GM18868 (cell line): ENCODE results near the gene CYP4F12.
"Not testable (repeated sequence)": the region's sequence is repeated elsewhere in the genome, so short reads cannot be mapped to it uniquely, and the experiment has no call there.

ENCODE experiments used
- ATAC-seq: cut with Tn5 transposase; IDR thresholded peaks from one replicate; pipeline ENCODE4 v1.9.1; 2021; ENCODE audit warnings: mild to moderate bottlenecking, moderate library complexity; ENCODE audit not compliant: unreplicated experiment

CYP4F12 gene

DNA sequence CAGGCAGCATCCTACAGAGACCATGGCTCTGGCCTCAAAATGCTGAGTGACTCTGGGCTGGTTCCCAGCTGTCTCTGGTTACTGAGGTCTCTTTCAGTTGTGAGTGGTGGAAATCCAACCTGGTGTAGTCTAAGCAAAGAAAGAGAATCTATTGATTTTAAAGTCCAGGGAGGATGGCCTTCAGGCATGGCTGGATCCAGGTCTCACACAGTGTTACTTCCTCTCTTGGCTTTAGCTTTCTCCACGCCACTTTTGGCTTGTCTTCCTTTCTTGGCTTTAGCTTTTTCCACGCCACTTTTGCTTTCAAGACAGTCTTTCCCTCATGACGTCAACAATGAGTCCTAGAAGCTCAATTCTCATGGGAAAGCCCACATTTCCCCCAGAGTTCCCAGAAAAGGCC is 28.1 kb upstream of the CYP4F12 start:
- ATAC-seq: no peak

DNA sequence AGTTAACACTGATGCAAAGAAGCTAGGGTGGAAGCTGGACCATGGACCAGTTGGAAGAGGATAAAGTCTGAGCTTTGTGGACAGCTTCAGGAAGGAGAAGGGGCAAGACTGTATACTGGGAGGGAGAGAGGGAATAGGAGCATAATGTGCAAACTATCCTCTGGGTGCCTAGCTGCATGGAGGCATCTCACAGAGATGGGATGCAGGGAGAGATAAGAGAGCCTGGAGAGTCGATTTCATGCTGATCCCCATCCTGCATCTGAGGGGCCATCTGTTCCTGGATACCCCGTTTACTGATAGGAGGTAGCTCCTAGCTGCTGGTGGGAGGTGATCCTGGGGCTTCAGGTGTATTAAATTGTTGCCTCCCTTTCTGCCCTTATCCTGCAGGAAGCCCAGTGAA is 23.4 kb upstream of the CYP4F12 start:
- no peak for ATAC-seq

DNA sequence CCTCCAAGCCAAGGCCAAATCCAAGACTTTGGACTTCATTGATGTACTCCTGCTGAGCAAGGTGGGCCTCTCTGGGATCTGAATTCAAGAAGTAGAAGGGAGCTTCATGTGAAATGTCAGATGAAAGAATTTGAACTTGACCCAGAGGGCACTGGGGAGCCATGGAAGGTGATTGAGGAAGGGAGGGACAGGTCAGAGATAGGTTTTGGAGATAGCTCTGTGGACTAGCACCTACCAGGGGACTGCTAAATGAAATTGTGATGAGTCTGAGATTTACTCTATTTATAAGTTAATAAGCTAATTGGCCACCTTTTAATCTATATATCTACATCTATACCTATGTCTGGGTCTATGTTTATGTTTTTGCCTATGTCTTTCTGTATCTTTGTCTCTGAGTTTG is 22.8 kb upstream of the CYP4F12 start:
- ATAC-seq: not testable (repeated sequence)

DNA sequence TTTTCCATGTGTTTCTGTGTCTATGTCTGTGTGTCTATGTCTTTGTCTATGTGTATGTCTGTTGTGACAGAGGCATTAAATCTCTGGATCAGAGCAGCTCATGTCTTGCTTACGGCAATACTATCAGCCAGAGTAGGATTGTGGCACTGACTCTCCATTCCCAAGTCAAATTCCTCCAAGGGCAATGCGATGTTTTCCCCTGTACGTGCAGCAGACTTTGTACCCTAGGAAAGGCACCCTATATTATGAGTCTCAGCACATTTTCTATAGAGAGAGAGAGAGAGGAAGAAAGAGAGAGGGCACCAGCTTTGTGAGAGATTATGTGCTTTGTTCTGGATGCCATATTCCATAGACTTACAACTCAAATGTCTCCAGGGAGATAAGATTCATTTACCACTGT is 21.1 kb upstream of the CYP4F12 start:
- no peak for ATAC-seq

DNA sequence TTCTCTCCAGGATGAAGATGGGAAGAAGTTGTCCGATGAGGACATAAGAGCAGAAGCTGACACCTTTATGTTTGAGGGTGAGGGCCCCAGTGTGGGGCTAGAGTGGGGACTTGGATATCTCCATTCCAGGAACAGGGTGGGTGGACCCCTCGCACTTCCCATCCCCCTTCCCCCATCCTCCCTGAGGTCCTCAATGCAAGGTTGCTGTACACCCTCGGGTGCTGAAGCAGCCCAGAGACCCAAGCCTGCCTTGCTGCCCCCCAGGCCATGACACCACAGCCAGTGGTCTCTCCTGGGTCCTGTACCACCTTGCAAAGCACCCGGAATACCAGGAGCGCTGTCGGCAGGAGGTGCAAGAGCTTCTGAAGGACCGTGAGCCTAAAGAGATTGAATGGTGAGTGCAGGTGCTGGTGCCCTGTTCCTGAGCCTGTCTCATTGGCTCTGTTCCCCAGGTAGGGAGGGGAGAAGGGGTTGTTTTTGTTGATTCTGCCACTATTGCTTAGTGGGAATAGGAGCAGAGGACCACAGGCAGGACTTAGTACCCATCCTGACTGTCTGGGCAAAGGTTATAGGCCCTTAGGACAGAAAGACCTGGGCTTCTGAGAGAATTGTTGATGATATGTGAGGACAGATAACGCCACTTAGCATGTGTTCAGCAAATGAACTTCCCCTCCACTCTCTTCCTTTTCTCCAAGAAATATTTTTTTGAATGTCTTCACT is 20.2 kb upstream of the CYP4F12 start:
- no peak for ATAC-seq

DNA sequence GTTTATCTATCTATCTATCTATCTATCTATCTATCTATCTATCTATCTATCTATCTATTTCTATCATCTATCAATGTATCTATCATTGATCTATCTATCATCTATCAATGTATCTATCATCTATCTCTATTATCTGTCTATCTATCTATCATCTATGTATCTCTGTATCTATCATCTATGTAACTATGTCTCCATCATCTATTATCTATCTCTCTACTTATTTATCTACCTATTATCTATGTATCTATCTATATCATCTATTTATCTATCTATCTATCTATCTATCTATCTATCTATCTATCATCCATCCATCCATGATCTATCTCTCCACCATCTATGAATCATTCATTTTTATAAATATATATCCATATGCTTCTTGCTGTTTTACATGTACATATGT is 16.4 kb upstream of the CYP4F12 start:
- no peak for ATAC-seq

DNA sequence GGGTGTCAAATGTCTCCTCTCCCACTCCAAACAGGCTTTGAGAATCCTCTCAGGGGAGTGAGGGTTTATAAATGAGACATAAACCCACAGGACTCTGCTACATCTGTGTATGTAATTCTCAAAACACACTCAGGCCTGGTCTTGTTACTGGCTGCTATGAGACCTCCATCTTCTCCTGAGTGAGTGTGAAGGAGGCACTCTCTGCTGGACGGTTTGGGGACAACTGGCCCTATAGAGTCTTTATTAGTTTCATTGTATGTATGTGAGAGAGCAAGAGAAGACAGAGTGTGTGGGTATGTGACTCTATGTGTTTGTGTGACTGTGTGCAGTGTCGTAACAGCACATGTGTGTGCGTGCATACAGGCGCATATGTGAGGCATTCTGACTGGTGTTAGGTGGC is 9.6 kb upstream of the CYP4F12 start:
- ATAC-seq: no peak

DNA sequence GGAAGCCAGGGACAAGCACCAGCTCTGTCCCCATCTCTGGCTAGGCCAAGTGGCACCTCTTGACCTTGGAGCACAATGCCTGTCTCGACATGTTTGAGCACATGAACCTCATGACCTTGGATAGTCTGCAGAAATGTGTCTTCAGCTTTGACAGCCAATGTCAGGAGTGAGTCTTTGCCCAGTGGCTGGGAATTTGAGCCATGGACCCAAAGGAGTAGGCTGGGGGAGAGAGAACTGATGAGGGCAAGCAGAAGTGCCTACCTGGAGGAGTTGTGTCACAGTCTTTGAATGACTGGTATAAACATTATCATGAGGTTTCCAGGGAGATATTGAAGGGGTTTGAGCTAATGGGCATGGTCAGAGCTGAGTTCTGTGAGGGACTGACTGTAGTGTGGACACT is 6.7 kb upstream of the CYP4F12 start:
- ATAC-seq: no peak

DNA sequence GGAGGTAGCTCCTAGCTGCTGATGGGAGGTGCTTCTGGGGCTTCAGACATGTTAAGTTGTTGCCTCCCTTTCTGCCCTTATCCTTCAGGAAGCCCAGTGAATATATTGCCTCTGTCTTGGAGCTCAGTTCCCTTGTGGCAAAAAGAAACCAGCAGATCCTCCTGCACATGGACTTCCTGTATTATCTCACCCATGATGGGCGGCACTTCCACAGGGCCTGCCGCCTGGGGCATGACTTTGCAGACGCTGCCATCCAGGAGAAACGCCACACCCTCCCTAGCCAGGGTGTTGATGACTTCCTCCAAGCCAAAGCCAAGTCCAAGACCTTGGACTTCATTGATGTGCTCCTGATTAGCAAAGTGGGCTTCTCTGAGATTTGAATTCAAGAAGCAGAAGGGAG is 6.0 kb upstream of the CYP4F12 start:
- ATAC-seq: no peak

DNA sequence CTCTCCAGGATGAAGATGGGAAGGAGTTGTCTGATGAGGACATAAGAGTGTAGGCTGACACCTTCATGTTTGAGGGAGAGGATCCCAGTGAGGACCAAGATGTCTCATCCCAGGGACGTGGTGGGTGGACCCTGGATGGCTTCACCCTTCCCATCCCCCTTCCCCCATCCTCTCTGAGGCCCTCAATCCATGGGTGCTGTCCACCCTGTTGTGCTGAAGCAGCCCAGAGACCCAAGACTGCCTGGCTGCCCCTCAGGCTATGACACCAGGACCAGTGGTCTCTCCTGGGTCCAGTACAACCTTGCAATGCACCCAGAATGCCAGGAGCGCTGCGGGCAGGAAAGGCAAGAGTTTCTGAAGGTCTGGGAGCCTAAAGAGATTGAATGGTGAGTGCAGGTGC is 3.4 kb upstream of the CYP4F12 start:
- ATAC-seq: no peak

DNA sequence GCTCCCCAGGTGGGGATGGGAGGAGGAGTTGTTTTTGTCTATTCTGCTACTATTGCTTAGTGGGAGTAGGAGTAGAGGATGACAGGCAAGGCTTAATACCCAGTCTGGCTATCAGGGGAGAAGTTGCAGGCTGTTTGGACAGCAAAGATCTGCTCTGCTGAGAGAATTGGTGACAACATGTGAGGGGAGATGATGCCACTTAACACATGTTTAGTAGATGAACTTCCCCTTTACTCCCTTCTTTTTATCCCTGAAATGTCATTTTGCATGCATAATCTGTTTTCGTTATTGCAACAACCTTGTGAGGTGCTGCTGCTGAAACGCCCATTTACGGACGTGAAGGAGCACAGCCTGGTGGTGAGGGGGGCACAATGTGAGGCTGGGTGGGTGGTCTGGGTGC is 3.0 kb upstream of the CYP4F12 start:
- ATAC-seq: no peak

DNA sequence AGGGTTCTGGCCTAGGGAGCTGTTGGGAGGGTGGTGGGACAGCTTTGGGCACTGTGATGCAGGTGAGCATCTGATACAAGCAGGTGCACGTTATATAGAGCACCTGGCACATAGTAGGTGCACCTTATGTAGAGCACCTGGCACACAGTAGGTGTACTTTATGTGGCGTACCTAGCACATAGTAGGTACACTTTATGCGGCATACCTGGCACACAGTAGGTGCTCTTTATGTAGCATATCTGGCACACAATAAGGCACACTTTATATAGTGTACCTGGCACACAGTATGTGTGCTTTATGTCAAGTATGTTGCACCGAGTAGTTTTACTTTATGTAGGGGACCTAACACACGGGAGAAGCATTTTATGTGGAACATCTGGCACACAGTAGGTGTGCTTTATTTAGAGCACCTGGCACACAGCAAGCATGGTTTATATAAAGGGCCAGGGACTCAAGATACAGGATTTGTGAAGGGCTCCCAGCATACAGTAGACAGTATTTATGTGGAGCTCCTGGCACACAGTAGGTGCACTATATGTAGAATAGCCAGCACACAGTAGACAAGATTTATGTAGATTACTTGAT is 1.6 kb upstream of the CYP4F12 start:
- ATAC-seq: no peak

DNA sequence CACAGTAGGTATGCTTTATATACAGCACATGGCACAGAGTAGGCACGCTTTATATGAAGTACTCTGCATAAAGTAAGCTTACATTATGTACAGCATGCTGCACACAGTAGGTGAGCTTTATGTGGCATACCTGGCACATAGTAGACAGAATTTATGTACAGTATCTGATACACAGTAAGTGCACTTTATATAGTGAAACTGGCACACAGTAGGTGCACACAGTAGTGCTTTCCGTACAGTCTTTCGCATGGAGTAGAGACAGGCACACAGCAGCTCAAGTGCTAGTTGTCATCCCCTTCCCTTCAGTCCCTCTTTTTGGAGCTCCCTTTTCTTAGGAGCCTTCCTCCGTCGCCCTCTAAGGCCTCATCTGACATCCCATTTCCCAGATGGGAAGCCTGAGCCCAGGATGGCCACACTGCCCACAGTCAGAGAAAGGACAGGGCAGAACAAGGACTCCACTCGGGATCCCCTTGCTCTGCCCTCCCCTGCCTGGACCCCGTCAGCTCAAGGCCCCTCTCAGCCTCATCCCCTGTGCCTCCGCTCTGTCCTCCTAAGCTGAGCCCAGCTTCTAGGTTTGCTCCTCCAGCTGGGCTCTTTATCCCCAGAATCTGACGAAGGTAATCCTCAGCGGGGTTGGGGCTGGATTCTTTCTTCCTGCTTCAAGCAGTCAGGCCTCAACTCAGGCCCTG is 852 bp upstream of the CYP4F12 start:
- ATAC-seq: no peak

DNA sequence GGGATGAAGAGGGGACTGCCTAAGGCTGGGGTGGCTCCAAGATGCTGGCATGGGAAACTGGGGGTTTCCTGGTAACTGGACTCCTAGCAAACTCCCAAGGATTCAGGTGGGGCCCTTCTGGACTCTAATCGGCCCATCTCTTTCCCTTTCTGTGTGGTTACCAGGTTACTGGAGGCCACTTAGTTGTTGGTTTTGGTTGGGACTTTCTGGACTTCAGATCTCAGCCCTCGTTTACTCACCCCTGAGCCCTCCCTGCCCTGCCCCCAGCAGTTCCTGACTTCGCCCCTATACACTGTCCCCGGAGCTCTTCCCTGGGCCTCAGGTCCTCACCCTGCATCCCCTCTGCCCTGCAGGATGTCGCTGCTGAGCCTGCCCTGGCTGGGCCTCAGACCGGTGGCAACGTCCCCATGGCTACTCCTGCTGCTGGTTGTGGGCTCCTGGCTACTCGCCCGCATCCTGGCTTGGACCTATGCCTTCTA is 328 bp downstream of the CYP4F12 start:
- ATAC-seq: no peak

DNA sequence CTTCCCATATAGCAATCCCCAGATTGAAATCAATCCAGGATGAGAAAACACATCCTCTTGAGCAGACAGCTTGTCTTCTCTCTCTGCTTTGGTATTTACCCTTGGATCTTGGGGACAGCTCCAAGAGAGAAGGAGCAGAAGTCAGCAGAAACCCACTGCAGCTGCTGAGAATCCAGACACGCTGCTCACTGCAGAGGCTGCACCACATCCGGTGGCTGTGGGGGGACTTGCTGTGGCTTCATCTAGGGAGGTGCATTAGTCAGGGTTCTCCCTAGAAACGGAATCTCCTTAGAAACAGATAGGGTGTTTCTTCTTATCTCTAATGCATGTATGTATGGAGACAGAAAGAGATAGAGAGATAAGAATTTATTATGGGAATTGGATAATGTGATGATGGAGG is 2.7 kb downstream of the CYP4F12 start:
- ATAC-seq: no peak

DNA sequence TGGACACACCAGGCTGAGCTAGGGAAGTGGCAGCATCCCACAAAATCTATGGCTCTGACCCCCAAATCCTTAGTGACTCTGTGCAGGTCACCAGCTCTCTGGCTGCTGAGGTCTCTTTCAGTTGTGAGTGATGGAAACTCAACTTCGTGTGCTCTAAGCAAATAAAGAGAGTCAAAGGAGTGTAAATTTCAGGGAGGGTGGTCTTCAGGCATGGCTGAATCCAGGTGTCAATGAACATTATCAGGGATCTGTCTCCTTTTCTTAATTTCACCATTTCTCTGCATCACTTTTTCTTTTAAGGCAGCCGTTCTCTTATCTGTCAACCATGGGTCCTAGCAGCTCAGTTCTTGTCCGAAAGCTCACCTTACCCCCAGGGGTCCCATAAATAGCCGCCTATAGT is 6.2 kb downstream of the CYP4F12 start:
- ATAC-seq: no peak

DNA sequence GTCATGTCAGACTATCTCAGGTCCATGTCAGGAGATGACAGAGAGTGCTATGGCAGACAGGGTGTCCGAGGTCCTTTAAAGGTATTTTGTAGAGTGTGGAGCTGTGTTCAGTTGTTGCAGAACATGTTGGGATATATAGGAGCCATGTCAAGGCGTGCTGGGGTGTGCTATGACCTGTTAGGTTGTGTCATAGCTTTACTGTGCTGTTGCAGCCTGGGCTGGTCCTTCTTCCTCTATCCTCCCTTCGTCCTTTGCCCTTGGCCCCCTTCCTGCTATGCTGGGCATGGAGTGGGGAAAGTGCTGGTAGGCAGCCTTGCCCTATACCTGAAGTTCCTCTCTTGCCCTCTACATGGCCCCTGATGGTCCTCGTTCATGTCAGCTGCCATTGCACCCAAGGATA is 7.0 kb downstream of the CYP4F12 start:
- ATAC-seq: not testable (repeated sequence)

DNA sequence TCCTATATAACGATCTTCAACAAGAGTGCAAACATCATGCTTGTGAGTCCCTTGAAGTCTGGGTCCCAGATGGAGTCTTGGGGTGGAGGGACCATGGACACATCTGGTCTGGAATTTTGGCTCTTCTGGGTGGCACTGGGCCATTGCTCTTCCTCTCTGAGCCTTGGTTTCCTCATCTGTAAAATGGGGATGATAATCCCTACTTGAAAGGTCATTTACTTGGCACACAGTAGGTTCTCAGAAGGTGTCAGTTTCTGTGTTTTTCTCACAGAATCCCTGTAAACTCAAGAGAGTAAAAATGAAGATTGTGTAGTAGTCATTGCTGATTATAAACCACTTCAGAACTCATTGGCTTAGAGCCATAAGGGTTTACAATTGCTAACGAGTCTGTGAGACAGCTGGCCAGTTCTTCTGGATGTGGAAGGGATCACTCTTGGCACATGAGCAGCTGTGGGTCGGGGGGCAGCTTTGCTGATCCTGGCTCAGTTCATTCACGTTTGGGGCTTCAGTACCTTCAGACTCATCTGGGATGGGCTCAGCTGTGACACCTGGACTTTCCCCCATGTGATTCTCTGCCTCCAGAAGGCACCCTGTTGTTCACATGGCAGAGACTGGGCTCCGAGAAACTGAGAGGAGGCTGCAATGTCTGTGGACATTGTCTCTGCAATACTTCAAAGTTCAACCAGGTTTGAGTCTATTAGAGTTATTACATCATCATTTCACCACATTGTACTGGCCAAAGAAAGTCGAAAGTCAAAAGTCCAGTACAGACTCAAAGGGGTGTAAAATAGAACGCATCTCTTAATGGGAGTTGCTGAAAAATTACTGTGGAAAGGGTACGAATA is 7.8 kb downstream of the CYP4F12 start:
- no peak for ATAC-seq

DNA sequence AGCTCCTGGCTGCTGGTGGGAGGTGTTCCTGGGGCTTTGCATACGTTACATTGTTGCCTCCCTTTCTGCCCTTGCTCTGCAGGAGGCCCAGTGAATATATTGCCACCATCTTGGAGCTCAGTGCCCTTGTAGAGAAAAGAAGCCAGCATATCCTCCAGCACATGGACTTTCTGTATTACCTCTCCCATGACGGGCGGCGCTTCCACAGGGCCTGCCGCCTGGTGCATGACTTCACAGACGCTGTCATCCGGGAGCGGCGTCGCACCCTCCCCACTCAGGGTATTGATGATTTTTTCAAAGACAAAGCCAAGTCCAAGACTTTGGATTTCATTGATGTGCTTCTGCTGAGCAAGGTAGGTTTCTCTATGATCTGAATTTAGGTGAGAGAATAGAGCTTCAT is 10.5 kb downstream of the CYP4F12 start:
- ATAC-seq: no peak

DNA sequence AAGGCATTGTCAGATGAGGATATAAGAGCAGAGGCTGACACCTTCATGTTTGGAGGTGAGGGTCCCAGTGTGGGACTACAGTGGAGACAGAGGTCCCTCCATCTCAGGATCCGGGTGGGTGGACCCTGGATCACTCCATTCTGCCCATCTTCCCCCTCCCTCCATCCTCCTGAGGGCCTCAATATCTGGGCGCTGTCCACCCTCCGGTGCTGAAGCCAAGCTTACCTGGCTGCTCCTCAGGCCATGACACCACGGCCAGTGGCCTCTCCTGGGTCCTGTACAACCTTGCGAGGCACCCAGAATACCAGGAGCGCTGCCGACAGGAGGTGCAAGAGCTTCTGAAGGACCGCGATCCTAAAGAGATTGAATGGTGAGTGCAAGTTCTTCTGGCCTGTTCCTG is 11.9 kb downstream of the CYP4F12 start:
- ATAC-seq: no peak

DNA sequence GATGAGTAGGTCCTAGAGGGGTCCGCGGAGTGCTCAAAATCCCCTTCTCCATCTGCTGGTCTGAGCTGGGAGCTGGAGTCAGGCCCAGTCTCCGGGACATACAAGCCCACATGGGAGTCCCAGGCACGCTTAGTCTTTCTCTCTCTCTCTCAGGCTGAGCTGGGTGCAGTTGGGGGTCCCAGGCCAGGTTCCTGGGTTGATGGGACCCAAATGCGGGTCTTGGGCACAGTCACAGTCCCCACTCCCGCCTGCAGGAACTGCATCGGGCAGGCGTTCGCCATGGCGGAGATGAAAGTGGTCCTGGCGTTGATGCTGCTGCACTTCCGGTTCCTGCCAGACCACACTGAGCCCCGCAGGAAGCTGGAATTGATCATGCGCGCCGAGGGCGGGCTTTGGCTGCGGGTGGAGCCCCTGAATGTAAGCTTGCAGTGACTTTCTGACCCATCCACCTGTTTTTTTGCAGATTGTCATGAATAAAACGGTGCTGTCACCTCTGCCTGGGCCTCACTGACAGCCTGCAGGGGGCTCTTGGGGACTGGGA is 23.8 kb downstream of the CYP4F12 start:
- no peak for ATAC-seq
